Activated gamma-delta T cell (primary cell): ENCODE results near the gene TOPBP1.

Source experiments
- DNase-seq: peaks from one replicate; lab custom pipeline; 2025; lab: John Stamatoyannopoulos, UW

TOPBP1 gene

DNA sequence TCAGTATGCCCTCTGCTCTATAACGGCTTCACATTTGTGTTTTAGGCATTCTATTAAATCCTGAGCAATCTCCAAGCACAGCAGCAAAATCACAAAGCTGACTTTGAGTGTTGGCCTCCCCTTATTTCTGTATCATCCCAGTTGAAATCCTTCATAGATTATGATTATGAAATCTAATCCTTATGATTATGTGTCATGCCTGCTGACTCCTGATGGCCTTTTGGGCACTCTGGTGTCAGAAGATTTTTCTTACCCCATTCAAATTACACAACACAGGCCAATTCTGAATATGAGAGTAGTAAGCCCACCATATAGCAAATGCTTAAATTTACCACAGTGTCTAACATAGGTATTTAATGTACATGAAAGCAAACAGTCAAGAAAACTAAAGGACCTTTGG, 53.9 kb downstream of the TOPBP1 start:
- DNase-seq = no peak

- DNase-seq = no peak
These were observed 54.8 kb downstream of the TOPBP1 start for GRCh38 chr3:133606902-133607301.

DNA sequence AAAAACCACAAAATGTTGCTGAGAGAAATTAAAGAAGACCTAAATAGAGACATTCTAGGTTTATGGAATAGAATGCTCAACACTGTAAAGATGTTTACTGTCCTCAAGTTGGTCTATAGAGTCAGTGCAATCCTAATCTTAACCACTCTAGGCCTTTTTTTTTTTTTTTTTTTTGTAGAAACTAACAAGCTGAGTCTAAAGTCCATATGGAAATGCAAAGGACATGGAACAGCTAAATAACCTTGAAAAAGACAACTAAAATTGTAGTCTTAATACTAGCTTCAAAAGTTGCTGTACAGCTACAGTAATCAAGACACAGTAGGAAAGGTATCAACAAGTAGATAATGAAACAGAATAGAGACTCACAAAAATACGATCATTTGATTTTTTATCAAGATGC, 55.4 kb downstream of the TOPBP1 start:
- DNase-seq = no peak

DNA sequence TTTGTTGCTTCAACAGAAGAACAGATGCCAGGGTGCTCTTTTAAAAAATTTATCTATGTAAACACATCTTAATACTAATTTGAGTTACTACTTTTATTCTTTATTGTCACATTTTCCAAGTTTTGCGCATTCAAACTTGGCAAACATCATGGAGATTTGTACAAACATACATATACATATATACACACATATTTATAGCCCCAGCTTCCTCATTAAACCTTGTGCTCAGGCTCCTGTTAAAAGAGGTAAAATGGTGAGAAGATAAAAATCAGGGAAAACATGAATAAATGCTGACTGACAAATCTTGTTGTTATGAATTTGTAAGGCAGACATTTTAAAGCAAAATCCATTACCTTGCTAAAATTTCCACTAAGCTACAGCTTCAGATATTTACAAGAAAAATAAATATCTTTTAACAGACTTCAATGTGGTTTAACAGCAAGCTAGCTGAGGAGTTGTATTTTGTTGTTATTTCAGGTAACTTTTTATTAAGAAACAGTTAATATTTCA, 61.1 kb downstream of the TOPBP1 start:
- DNase-seq = no peak

GRCh38 chr3:133599280-133599679, 62.5 kb downstream of the TOPBP1 start:
- no peak for DNase-seq

DNA sequence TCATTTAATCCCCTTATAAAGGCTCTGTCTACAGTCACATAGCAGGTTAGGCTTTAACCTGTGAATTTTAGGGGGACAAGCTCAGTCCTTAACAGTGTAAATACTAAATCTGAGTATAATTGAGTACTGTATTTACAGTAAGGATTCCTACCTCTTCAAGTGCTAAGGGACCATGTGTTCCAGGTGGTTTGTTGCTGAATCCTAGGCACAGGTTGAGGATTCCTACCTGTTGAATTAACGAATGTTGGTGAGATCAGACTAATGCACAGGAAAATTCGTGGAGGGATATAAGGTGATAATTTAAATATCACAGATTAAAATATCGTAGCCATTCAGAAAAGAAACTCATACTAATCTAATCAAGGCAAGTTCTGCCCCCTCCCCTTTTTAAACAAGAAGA, 63.3 kb downstream of the TOPBP1 start:
- no peak for DNase-seq

- DNase-seq = no peak
These were observed 66.4 kb downstream of the TOPBP1 start for GRCh38 chr3:133595341-133595740.

- no peak for DNase-seq
These were observed 68.5 kb downstream of the TOPBP1 start for GRCh38 chr3:133593243-133593642.

DNA sequence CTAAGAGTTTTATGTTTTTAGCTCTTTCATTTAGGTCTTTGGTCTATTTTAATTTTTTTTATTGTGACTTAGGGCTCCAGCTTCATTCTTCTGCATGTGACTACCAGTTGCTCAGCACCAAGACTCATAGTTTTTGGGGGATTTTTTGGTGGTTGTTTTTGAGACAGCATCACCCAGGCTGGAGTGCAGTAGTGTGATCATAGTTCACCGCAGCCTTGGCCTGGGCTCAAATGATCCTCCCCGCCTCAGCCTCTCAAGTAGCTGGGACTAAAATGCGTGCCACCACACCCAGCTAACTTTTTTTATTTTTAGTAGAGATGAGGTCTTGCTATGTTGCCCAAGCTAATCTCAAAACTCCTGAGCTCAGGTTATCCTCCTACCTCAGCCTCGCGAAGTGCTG, 68.9 kb downstream of the TOPBP1 start:
- no peak for DNase-seq

DNA sequence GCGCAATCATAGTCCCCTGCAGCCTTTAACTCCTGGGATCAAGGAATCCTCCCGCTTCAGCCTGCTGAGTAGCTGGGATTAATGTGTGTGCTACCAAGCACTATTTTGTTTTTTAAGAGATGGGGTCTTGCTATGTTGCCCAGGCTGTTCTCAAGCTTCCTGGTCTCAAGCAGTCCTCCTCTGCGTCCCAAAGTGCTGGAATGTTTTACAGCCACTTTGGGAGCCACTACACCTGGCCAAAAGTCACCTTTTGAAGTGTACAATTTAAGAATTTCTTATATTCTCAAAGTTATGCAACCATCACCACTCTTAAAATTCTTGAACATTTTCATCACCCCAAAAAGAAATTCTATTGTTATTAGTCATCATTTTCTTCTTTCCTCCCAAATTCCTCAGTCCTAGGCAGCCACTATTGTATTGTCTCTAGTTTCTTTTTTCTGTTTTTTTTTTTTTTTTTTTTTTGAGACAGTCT, 70.4 kb downstream of the TOPBP1 start:
- no peak for DNase-seq

GRCh38 chr3:133589503-133589902, 72.2 kb downstream of the TOPBP1 start:
- DNase-seq = no peak

DNA sequence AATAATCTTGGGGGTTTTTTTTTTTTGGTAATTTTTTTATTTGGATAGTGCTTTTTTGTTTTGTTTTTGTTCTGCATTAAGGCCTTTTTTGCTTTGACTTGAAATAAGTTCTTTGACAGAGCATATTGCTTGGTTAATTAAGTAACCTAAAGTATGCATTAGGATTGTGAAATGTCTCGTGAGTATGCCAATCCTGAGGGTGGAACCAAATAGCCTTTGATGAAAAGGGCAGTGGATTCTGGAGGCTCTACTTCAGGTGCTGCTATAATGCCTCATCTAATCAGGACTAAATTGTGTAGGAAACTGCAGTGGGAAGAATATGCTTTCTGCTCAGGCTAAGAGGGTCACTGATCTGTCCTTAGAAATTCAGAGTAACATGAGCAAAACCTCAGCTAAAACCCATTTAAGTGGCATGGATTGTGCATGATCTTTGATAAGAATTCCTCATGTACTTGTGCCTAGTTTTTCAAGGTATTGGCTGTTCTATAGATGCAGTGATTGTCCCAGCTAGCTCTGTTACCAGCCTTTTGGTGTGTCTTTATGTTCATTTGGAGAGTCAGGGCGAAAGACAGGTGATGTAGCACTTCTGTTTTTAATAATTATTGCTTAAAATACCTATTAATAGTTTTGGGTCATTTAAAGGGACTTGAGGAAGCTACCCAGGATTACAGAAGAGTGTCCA, 72.8 kb downstream of the TOPBP1 start:
- no peak for DNase-seq

- no peak for DNase-seq
These were observed 73.7 kb downstream of the TOPBP1 start for GRCh38 chr3:133588035-133588434.

DNA sequence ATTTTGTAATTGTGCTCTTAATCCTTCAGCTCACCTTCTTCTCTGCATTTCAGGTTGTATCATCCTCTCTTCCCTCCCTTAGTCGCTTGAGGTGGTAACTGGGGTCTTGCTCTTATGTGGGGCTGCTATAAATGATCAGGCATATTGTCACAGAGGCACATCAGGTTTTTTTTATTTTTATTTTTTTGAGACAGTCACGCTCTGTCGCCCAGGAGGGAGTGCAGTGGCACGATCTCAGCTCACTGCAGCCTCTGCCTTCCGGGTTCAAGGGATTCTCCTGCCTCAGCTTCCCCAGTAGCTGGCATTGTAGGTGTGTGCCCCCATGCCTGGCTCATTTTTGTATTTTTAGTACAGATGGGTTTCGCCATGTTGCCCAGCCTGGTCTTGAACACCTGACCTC, 78.3 kb downstream of the TOPBP1 start:
- no peak for DNase-seq

DNA sequence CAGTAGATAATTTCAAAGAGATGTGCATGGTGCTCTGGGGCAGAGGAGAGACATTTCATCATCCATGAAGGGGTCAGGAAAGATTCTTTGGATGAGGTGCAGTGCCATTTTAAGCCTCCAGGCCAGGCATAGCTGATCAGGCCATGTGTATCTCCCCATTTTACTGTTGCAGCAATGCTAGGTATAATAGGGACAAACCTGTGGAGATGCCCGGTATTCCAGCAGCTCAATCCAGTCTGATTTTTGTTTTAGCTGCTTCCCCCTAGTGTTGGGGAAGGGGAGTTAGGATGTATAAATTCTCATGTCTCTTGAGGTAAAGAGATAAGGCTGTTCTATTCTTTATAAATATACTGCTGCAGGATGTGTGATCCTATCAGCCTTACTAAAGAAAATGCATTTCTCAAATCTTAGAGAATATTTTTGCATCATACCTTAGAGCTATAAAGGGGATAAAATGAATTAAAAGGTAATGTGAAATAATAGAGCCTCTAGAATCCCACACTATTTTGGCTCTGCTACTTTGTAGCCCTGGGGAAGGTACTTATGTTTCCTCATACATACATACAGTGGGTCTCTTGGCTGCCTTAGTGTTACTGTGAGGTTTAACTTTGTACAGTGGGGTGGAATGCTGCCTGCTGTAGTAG, 83.1 kb downstream of the TOPBP1 start:
- DNase-seq = no peak

GRCh38 chr3:133576169-133576568, 85.6 kb downstream of the TOPBP1 start:
- DNase-seq = no peak

- DNase-seq = no peak
These were observed 86.7 kb downstream of the TOPBP1 start for GRCh38 chr3:133575086-133575485.

GRCh38 chr3:133574260-133574881, 87.4 kb downstream of the TOPBP1 start:
- no peak for DNase-seq

DNA sequence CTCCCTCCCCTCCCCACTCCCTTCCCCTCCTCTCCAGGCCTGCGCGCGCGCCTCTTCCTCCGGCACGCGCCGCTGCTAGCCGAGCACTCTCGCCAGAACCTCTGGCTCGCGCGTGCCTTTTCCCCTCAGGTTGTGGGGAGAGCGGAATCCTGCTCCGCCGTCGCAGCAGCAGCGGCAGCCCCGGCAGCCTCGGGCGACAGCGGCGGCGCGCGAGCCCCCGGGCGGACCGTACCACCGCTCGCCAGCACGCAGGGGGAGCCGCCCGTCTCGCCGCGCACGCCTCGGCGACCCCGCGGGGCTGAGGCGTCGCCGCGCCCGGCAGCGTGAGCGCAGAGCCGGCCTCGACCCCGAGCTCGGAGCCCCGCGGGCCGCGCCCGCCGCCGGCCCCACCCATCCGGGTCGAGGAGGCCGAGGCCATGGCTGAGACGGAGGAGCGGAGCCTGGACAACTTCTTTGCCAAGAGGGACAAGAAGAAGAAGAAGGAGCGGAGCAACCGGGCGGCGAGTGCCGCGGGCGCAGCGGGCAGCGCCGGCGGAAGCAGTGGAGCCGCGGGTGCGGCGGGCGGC, 88.0 kb downstream of the TOPBP1 start, which contains the start of gene CDV3:
CDV3 (plus strand) TSS at position 58 of the 566 bp plus-strand sequence; CDS start at position 417, 359 bp downstream.
- DNase-seq = no peak

- DNase-seq = no peak
These were observed 88.6 kb downstream of the TOPBP1 start for GRCh38 chr3:133573054-133573628.

DNA sequence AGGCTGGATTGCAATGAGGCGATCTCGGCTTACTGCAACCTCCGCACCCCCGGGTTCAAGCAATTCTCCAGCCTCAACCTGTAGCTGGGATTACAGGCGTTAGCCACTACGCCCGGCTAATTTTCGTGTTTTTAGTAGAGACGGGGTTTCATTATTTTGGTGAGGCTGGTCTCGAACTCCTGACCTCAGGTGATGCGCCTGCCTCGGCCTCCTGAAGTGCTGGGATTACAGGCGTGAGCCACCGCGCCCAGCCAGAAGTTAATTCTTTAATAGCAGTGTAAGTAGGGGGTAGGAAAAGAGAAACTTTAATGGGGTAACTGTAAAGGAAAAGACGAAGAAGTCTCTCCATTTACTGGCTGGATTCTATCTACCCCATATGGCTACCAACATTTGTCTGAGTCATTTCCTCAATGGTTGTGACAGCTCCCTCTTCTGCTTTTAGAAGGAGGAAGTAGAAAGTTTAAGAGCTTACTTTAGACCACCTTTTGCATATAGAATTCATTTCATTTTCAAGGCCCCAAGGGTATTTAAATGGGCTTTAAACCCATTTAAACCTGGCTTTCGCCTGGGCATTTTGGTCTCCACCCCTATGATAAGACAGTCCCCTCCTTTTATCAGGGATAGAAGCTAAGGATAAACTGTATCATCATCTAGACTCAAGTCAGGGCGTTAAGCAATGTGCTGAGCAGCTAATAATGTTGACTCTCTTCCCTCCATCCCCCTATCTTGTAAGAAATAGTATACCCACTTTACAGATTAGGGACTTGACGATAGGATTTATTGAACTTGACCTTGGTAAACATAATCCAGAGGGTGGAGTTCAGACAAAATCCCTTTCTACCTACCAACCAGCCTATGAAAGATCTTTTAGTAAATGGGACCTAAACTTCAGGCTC, 89.3 kb downstream of the TOPBP1 start:
- DNase-seq = no peak
